CD4-positive, alpha-beta T cell (primary cell): ENCODE measurements around the gene KIF26A. TPM values are rescaled to one million over a fixed set of nuclear protein-coding genes. Genes with fewer than 3 reads are reported as not detected.
"Not testable (repeated sequence)": the region's sequence is repeated elsewhere in the genome, so short reads cannot be mapped to it uniquely, and the experiment has no call there.

Experiments used
- ATAC-seq: fragments of 200-7000 bp; cut with Tn5 transposase; one replicate; pipeline ENCODE4 v1.10.0; 2022; ENCODE audit warnings: mild to moderate bottlenecking; ENCODE audit not compliant: poor library complexity
- CTCF ChIA-PET: fragments of 350-600 bp; sonication (Branson Sonifier 250); formaldehyde crosslinking; loops from one replicate; lab custom pipeline; 2021; ENCODE audit warnings: antibody characterized with exemption, inconsistent platforms; lab: Charles Lee
- POLR2A ChIA-PET: fragments of 350-600 bp; sonication (Branson Sonifier 250); formaldehyde crosslinking; loops from one replicate; lab custom pipeline; 2021; ENCODE audit warnings: antibody characterized with exemption, inconsistent platforms; lab: Charles Lee
- DNase-seq, 14 experiments: peaks; one replicate each; pipeline ENCODE4 v3.0.0-alpha.2; 2013 to 2020; ENCODE audit warnings: mixed read lengths in 2 of 14
- H3K27ac ChIP-seq, 2 donors: one replicate each; pipeline versions ENCODE4 v1.5.1 to v1.7.0; 2013; ENCODE audit warnings: low read length in 2 of 2, low read depth in 1 of 2, mild to moderate bottlenecking in 1 of 2
- H3K27me3 ChIP-seq, 2 experiments: 1 replicate in 1 of 2; 2 replicates in 1 of 2; pipeline versions ENCODE4 v1.6.1 to v1.7.0; 2013; ENCODE audit warnings: low read length in 2 of 2, control low read depth in 1 of 2, mild to moderate bottlenecking in 1 of 2, moderate library complexity in 1 of 2; ENCODE audit not compliant: insufficient read depth in 2 of 2, control insufficient read depth in 1 of 2
- H3K36me3 ChIP-seq: one replicate; pipeline ENCODE4 v1.6.1; 2013; ENCODE audit warnings: low read length, control low read depth; ENCODE audit not compliant: insufficient read depth
- H3K4me1 ChIP-seq: one replicate; pipeline ENCODE4 v1.6.1; 2013; ENCODE audit warnings: low read length, control low read depth; ENCODE audit not compliant: insufficient read depth
- H3K4me3 ChIP-seq: one replicate; pipeline ENCODE4 v1.5.1; 2013; ENCODE audit warnings: mild to moderate bottlenecking, low read length, moderate library complexity
- H3K9me3 ChIP-seq, 2 experiments: 1 replicate in 1 of 2; 2 replicates in 1 of 2; pipeline versions ENCODE4 v1.6.1 to v1.7.0; 2013; ENCODE audit warnings: low read length in 2 of 2, mild to moderate bottlenecking in 2 of 2, control low read depth in 1 of 2, moderate library complexity in 1 of 2; ENCODE audit not compliant: control insufficient read depth in 1 of 2, insufficient read depth in 1 of 2
- H3K27ac Mint-ChIP-seq: one replicate; pipeline ENCODE4 v1.8.0; 2020; ENCODE audit warnings: mixed read lengths
- H3K27me3 Mint-ChIP-seq: one replicate; pipeline ENCODE4 v1.8.0; 2021; ENCODE audit warnings: mixed read lengths
- H3K36me3 Mint-ChIP-seq: one replicate; pipeline ENCODE4 v1.8.0; 2021; ENCODE audit warnings: low read depth, mixed read lengths
- H3K4me1 Mint-ChIP-seq: one replicate; pipeline ENCODE4 v1.8.0; 2021; ENCODE audit warnings: low read depth, mixed read lengths
- H3K4me3 Mint-ChIP-seq: one replicate; pipeline ENCODE4 v1.8.0; 2020; ENCODE audit warnings: mild to moderate bottlenecking, mixed read lengths
- H3K9me3 Mint-ChIP-seq: one replicate; pipeline ENCODE4 v1.8.0; 2020; ENCODE audit warnings: mixed read lengths
- intact Hi-C, 2 experiments: fragments of 100-400 bp; cut with DNase I in 1 of 2; cut with micrococcal nuclease in 1 of 2; formaldehyde crosslinking; loops; one replicate each; pipeline versions ENCODE4 v1.15.1 to v1.9.0; 2023 to 2025; cut with DNase I, micrococcal nuclease
- total RNA-seq, 174 experiments: library from RNA in 2 of 174; stranded (reverse) in 2 of 174; gene quantifications; one replicate each; pipeline ENCODE4 v1.2.3 and lab custom pipeline; 2021 to 2026
- TF ChIP-seq, protein P1 (sequence below): fragments of 200-600 bp; IDR thresholded peaks from one replicate; pipeline ENCODE4 v1.8.0; 2022; ENCODE audit warnings: antibody characterized with exemption, mild to moderate bottlenecking

Gene KIF26A
- total RNA-seq, 2 experiments from 2014 or later = 0.25 to 0.31 TPM

DNA sequence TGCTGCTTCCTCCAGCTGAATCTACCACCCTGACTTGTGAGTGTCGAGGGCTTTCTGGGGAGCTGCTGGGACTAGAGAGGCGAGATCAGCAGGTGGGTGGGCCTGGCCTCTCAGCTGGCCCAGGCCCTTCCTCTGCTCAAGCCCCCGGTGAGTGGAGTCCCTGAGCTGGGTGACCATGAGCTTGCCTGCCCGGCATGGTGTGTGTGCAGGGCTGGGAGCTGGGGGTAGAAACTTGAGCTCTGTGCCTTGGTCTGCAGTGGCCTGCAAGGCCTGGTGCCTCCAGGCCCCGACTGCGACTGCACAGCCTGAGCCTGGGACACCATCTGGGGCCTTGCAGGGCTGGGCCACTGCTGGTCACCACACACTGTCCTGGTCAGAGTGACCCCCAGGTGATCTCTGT, 67.4 kb downstream of the KIF26A start:
- ATAC-seq (no peak), DNase-seq (no peak)
- no peak overlapping the region for H3K27ac Mint-ChIP-seq
- TF ChIP-seq, protein P1, sequence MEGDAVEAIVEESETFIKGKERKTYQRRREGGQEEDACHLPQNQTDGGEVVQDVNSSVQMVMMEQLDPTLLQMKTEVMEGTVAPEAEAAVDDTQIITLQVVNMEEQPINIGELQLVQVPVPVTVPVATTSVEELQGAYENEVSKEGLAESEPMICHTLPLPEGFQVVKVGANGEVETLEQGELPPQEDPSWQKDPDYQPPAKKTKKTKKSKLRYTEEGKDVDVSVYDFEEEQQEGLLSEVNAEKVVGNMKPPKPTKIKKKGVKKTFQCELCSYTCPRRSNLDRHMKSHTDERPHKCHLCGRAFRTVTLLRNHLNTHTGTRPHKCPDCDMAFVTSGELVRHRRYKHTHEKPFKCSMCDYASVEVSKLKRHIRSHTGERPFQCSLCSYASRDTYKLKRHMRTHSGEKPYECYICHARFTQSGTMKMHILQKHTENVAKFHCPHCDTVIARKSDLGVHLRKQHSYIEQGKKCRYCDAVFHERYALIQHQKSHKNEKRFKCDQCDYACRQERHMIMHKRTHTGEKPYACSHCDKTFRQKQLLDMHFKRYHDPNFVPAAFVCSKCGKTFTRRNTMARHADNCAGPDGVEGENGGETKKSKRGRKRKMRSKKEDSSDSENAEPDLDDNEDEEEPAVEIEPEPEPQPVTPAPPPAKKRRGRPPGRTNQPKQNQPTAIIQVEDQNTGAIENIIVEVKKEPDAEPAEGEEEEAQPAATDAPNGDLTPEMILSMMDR = no peak
- H3K27me3 Mint-ChIP-seq = no peaks in the 10 kb centered on the region
- peaks cover 0 to 4% of the 10 kb centered on the region in 2 experiments for H3K27me3 ChIP-seq
- H3K9me3 Mint-ChIP-seq = no peaks in the 10 kb centered on the region
- H3K27ac ChIP-seq = no peak overlapping the region
- H3K4me3 Mint-ChIP-seq = no peak overlapping the region
- peaks cover 0 to 6% of the 10 kb centered on the region in 2 experiments for H3K9me3 ChIP-seq
- CTCF ChIA-PET = no interaction called here
- intact Hi-C loops = no loop called here
- no peaks in the 10 kb centered on the region for H3K4me1 Mint-ChIP-seq
- H3K4me1 ChIP-seq = no peaks in the 10 kb centered on the region
- no peak overlapping the region for H3K4me3 ChIP-seq
- H3K36me3 ChIP-seq = no peaks in the 10 kb centered on the region
- POLR2A ChIA-PET = no interaction called here
- H3K36me3 Mint-ChIP-seq = no peaks in the 10 kb centered on the region

DNA sequence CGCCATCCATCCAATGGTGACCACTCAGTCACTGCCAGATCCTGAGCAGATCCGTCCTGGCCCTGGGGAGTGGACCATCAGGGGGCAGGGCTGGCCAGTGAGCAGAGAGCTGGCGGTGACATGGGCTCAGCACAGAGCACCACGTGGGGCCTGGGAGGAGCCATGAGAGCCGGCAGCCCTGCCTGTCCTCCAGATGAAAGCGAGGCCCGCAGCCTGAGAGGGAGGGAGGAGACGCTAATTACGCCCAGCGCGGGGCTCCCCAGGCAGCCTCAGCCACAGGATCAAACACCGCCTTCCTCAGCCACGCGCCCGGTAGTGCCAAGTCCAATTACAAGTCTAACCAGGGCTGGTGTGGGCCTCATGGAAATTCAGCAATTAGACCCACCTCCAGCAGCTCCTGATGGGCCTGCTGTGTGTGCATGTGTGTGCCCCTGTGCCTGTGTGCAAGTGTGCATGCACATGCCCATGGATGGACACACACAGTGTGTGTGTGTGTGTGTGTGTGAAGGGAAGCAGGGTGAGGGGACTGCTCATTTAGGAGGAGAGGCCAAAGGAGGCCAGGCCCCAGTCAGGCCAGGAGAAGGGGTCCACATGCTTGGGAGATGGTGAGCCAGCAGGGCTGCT, 68.0 kb downstream of the KIF26A start:
- Histone ChIP-seq H3K27me3 (peaks cover 0 to 4% of the 10 kb centered on the region in 2 experiments), H3K4me3 (no peak overlapping the region), H3K9me3 (peaks cover 0 to 6% of the 10 kb centered on the region in 2 experiments), H3K4me1 (no peaks in the 10 kb centered on the region), H3K36me3 (no peaks in the 10 kb centered on the region), H3K27ac (no peak overlapping the region)
- Mint-ChIP-seq H3K4me1 (no peaks in the 10 kb centered on the region), H3K27me3 (no peaks in the 10 kb centered on the region), H3K36me3 (no peaks in the 10 kb centered on the region), H3K9me3 (no peaks in the 10 kb centered on the region), H3K27ac (no peak overlapping the region), H3K4me3 (no peak overlapping the region)
- ATAC-seq = no peak
- ChIA-PET POLR2A (no interaction called here), CTCF (no interaction called here)
- TF ChIP-seq, protein P1 = no peak
- no peak for DNase-seq
- intact Hi-C loops = no loop called here

DNA sequence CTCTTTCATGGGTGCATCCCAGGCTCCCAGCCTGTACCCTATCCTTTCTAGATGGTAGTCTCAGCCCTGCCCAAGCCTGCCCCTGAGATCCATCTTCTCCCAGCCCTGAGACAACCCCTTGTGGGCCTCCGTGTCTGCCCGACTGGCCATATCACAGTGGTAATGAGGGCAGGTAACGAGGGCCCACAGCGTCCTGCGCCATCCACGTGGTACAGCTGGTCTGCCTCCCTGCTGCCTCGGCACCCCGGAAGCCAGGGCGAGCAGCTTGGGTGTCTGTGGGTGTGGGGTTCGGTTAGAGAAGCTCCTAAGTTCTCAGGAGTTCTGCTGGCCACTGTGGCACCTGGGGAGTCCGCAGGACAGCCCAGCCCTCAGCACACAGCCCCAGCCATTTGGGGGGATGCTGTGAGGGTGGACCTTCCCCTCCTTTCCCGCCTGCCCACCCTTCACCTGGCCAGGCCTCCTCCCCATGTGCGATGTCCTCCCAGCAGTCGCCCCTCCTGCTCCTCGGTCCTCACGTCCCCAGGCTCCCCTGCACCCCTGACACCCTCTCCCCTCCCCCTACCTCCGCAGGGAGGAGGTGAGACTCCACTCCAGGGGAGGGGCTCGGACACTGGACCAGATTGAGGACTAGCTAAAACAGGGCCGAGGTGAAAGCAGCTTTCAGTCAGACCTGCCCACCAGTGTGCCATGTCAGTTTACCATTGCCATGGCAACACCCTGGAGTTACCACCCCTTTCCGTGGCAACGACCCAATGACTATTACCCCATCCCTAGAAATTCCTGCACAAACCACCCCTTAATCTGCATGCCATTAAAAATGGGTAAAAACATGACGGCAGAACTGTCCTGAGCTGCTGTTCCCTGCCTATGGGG, 69.0 kb downstream of the KIF26A start:
- no peak for ATAC-seq
- TF ChIP-seq, protein P1 = no peak
- Mint-ChIP-seq H3K9me3 (no peaks in the 10 kb centered on the region), H3K27me3 (peaks cover 8% of the 10 kb centered on the region), H3K4me3 (no peak overlapping the region), H3K36me3 (no peaks in the 10 kb centered on the region), H3K27ac (no peak overlapping the region), H3K4me1 (no peaks in the 10 kb centered on the region)
- no peaks in the 10 kb centered on the region for H3K4me1 ChIP-seq
- H3K27me3 ChIP-seq = peaks cover 0 to 2% of the 10 kb centered on the region in 2 experiments
- intact Hi-C loops = no loop called here
- no peak overlapping the region for H3K4me3 ChIP-seq
- H3K9me3 ChIP-seq = peaks cover 0 to 6% of the 10 kb centered on the region in 2 experiments
- H3K27ac ChIP-seq = no peak overlapping the region
- H3K36me3 ChIP-seq = no peaks in the 10 kb centered on the region
- ChIA-PET CTCF (no interaction called here), POLR2A (no interaction called here)
- no peak for DNase-seq

DNA sequence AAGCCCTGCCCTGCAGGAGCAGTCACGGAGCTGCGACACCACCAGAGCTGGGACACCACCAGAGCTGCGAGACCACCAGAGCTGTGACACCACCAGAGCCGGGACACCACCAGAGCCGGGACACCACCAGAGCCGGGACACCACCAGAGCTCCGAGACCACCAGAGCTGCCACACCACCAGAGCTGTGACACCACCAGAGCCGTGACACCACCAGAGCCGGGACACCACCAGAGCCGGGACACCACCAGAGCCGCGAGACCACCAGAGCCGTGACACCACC, 69.6 kb downstream of the KIF26A start:
- POLR2A ChIA-PET, H3K36me3 Mint-ChIP-seq, intact Hi-C loops, H3K4me3 ChIP-seq, H3K36me3 ChIP-seq, H3K4me3 Mint-ChIP-seq, H3K9me3 Mint-ChIP-seq, H3K27me3 ChIP-seq, H3K4me1 ChIP-seq, CTCF ChIA-PET, H3K27me3 Mint-ChIP-seq, DNase-seq, H3K4me1 Mint-ChIP-seq, H3K27ac Mint-ChIP-seq, ATAC-seq, H3K27ac ChIP-seq, H3K9me3 ChIP-seq: not testable (repeated sequence)

DNA sequence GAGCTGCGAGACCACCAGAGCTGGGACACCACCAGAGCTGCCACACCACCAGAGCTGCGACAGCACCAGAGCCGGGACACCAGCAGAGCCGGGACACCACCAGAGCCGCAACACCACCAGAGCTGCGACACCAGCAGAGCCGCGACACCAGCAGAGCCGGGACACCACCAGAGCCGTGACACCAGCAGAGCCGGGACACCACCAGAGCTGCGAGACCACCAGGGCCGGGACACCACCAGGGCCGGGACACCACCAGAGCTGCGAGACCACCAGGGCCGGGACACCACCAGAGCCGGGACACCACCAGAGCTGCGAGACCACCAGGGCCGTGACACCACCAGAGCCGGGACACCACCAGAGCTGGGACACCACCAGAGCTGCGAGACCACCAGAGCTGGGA, 69.9 kb downstream of the KIF26A start:
- ATAC-seq, H3K9me3 Mint-ChIP-seq, H3K4me1 Mint-ChIP-seq, H3K4me3 ChIP-seq, H3K27ac Mint-ChIP-seq, H3K36me3 Mint-ChIP-seq, intact Hi-C loops, H3K27me3 ChIP-seq, H3K4me1 ChIP-seq, H3K27me3 Mint-ChIP-seq, H3K27ac ChIP-seq, DNase-seq, H3K4me3 Mint-ChIP-seq, POLR2A ChIA-PET, CTCF ChIA-PET, H3K36me3 ChIP-seq, H3K9me3 ChIP-seq: not testable (repeated sequence)
